Caco-2 (cell line): ENCODE results near the gene PARP4. TPM values are rescaled to one million over a fixed set of nuclear protein-coding genes. Genes with fewer than 3 reads are reported as not detected.
"Not testable (repeated sequence)": the region's sequence is repeated elsewhere in the genome, so short reads cannot be mapped to it uniquely, and the experiment has no call there.

Source experiments
- Bru-seq: library from RNA; stranded (reverse); fragments of 400-500 nt; gene quantifications from one replicate; lab custom pipeline; 2021; lab: Mats Ljungman, UMichigan
- BruChase-seq, 2 experiments: library from RNA; stranded (reverse); fragments of 400-500 nt; gene quantifications; one replicate each; lab custom pipeline; 2021; lab: Mats Ljungman, UMichigan
- BruUV-seq: library from RNA; stranded (reverse); fragments of 400-500 nt; replicated peaks from 2 replicates; lab custom pipeline; 2021; lab: Mats Ljungman, UMichigan
- CTCF ChIA-PET: fragments of 300-600 bp; sonication (Branson Sonifier 250); formaldehyde crosslinking; loops from one replicate; lab custom pipeline; 2022; ENCODE audit warnings: antibody characterized with exemption; lab: Charles Lee
- POLR2A ChIA-PET: fragments of 300-600 bp; sonication (Branson Sonifier 250); formaldehyde crosslinking; loops from one replicate; lab custom pipeline; 2022; ENCODE audit warnings: antibody characterized with exemption; lab: Charles Lee
- DNase-seq, 2 experiments: peaks; one replicate each; pipeline versions ENCODE4 v3.0.0 to v3.0.0-alpha.2; 2020 to 2022
- H3K27me3 ChIP-seq: replicated peaks from 2 replicates; pipeline ENCODE4 v1.6.0; 2011; ENCODE audit warnings: low read length; ENCODE audit not compliant: control insufficient read depth, insufficient read depth
- H3K36me3 ChIP-seq: 2 replicates; pipeline ENCODE4 v1.5.1; 2011; ENCODE audit warnings: low read length; ENCODE audit not compliant: control insufficient read depth, insufficient read depth
- H3K4me1 ChIP-seq: fragments of 250-450 bp; sonication (Bioruptor Pico); 2 replicates; pipeline ENCODE4 v1.5.1; 2020; ENCODE audit warnings: mild to moderate bottlenecking
- H3K4me3 ChIP-seq: 2 replicates; pipeline ENCODE4 v1.5.1; 2011; ENCODE audit warnings: low read depth, mild to moderate bottlenecking, control low read depth, low read length
- H3K9me3 ChIP-seq: fragments of 250-450 bp; sonication (Bioruptor Pico); 2 replicates; pipeline ENCODE4 v1.5.1; 2020; ENCODE audit warnings: mild to moderate bottlenecking, moderate library complexity
- H3K27ac Mint-ChIP-seq: one replicate; pipeline ENCODE4 v1.8.0; 2022; ENCODE audit warnings: mixed read lengths; ENCODE audit not compliant: unreplicated experiment
- H3K27me3 Mint-ChIP-seq: one replicate; pipeline ENCODE4 v1.8.0; 2022; ENCODE audit warnings: mixed read lengths; ENCODE audit not compliant: insufficient read depth, unreplicated experiment
- H3K36me3 Mint-ChIP-seq: one replicate; pipeline ENCODE4 v1.8.0; 2022; ENCODE audit warnings: mild to moderate bottlenecking, mixed read lengths; ENCODE audit not compliant: insufficient read depth, unreplicated experiment
- H3K4me1 Mint-ChIP-seq: one replicate; pipeline ENCODE4 v1.8.0; 2022; ENCODE audit warnings: low read depth, mixed read lengths; ENCODE audit not compliant: unreplicated experiment
- H3K4me3 Mint-ChIP-seq: one replicate; pipeline ENCODE4 v1.8.0; 2022; ENCODE audit warnings: mild to moderate bottlenecking, moderate library complexity, mixed read lengths; ENCODE audit not compliant: unreplicated experiment
- H3K9me3 Mint-ChIP-seq: one replicate; pipeline ENCODE4 v1.8.0; 2022; ENCODE audit warnings: mixed read lengths; ENCODE audit not compliant: unreplicated experiment
- CTCF ChIP-seq, 2 experiments: fragments of 200-600 bp in 1 of 2; IDR thresholded peaks; 1 replicate in 1 of 2; 2 replicates in 1 of 2; pipeline versions ENCODE4 v1.5.1 to v1.8.0; 2011 to 2022; ENCODE audit warnings: antibody characterized with exemption in 1 of 2, control low read depth in 1 of 2, inconsistent platforms in 1 of 2, low read depth in 1 of 2, low read length in 1 of 2, mild to moderate bottlenecking in 1 of 2, moderate library complexity in 1 of 2; ENCODE audit not compliant: insufficient read depth in 1 of 2, severe bottlenecking in 1 of 2, unreplicated experiment in 1 of 2
- intact Hi-C: fragments of 100-400 bp; cut with micrococcal nuclease; formaldehyde crosslinking; loops from one replicate; pipeline ENCODE4 v1.10.0; 2022; ENCODE audit not compliant: unreplicated experiment
- long read RNA-seq: library from polyadenylated mRNA; stranded (forward); transcript quantifications from one replicate; pipeline ENCODE4 v2.0.0, GENCODE V29; 2022
- total RNA-seq: library from RNA; stranded (reverse); gene quantifications from 2 replicates; pipeline ENCODE4 v1.2.3, GENCODE V29; 2022

PARP4 gene
- total RNA-seq: 29.7 TPM in 2 replicates
- percentile 73 among the genes with signal in this experiment for Bru-seq, nascent RNA
- BruChase-seq, experiment 1, labeled RNA remaining after a 2-hour chase: percentile 74 among the genes with signal in this experiment
- BruChase-seq, experiment 2, labeled RNA remaining after a 6-hour chase: percentile 79 among the genes with signal in this experiment
- long read RNA-seq, full-length matches to known transcripts: 24 of 38 reads
- long read RNA-seq, partial matches to known transcripts: 9 of 38 reads
- long read RNA-seq, other reads (novel, unspliced or antisense): 5 of 38 reads

GRCh38 chr13:24512197-24512907 is at the start of gene PARP4:
Gene PARP4, minus strand, starts transcription at chr13:24512778. Its CDS starts 9,002 bp downstream, at chr13:24503776.
- Histone ChIP-seq H3K4me1 (peaks cover 4% of the 10 kb centered on the region; the same call in 1 of the 2 replicates), H3K36me3 (no peaks in the 10 kb centered on the region), H3K4me3 (peak within 1 kb of the TSS; percentile 60), H3K27me3 (no peaks in the 10 kb centered on the region), H3K9me3 (no peaks in the 10 kb centered on the region)
- no peaks in the 10 kb centered on the region for H3K9me3 Mint-ChIP-seq
- POLR2A ChIA-PET: interaction anchor here (0.6 kb wide), 1 partner anchor 17 kb away, joined by 3 read pairs; no protein-coding TSS in a partner anchor
- CTCF ChIA-PET: interaction anchor here (0.7 kb wide), 1 partner anchor 16 kb away, joined by 3 read pairs; no protein-coding TSS in a partner anchor
- intact Hi-C loops: no loop called here
- peaks cover 19% of the 10 kb centered on the region for H3K4me1 Mint-ChIP-seq
- peak in 1 of 2 experiments; percentile 3 for TF ChIP-seq CTCF (IDR thresholded peaks at IDR 0.05; ENCODE audit: insufficient read depth in 1 of 2, low read depth in 1 of 2, low read length in 1 of 2, severe bottlenecking in 1 of 2, unreplicated experiment in 1 of 2)
- peak within 1 kb of the TSS; percentile 79 for H3K4me3 Mint-ChIP-seq
- H3K27ac Mint-ChIP-seq: peak within 1 kb of the TSS; percentile 85
- DNase-seq: peak; percentile 84 to 88
- peaks cover 3% of the 10 kb centered on the region for H3K27me3 Mint-ChIP-seq
- H3K36me3 Mint-ChIP-seq: peaks cover 12% of the 10 kb centered on the region
- BruUV-seq: no TSS peak

- POLR2A ChIA-PET, H3K4me1 ChIP-seq, intact Hi-C loops: not testable (repeated sequence)
Observed at GRCh38 chr13:24560579-24561187, 48.1 kb upstream of the PARP4 start.

GRCh38 chr13:24559431-24560218 is 47.0 kb upstream of the PARP4 start:
- H3K9me3 Mint-ChIP-seq, CTCF ChIA-PET, H3K9me3 ChIP-seq, POLR2A ChIA-PET, H3K27me3 ChIP-seq, H3K4me3 Mint-ChIP-seq, DNase-seq, H3K4me1 ChIP-seq, H3K4me1 Mint-ChIP-seq, H3K36me3 Mint-ChIP-seq, H3K4me3 ChIP-seq, H3K27ac Mint-ChIP-seq, H3K36me3 ChIP-seq: not testable (repeated sequence)
- intact Hi-C loops: loop anchor here (10.0 kb wide), 1 partner anchor 235 kb away; no protein-coding TSS in a partner anchor
- peaks cover 13% of the 10 kb centered on the region for H3K27me3 Mint-ChIP-seq
- BruUV-seq: TSS peak; percentile 38

More at GRCh38 chr13:24560579-24561187, 48.1 kb upstream of the PARP4 start:
- not testable (repeated sequence) for BruUV-seq, H3K27ac Mint-ChIP-seq, H3K27me3 ChIP-seq, H3K4me3 ChIP-seq, H3K4me1 Mint-ChIP-seq, H3K36me3 Mint-ChIP-seq, H3K4me3 Mint-ChIP-seq, H3K9me3 Mint-ChIP-seq, DNase-seq, H3K9me3 ChIP-seq, H3K36me3 ChIP-seq
- peaks cover 19% of the 10 kb centered on the region for H3K27me3 Mint-ChIP-seq
- CTCF ChIA-PET: interaction anchor here (0.6 kb wide), 1 partner anchor 201 kb away, joined by 3 read pairs; no protein-coding TSS in a partner anchor
